GM19351 (cell line): ENCODE measurements around the gene HS3ST3B1.

Experiments used
- ATAC-seq: cut with Tn5 transposase; IDR thresholded peaks from one replicate; pipeline ENCODE4 v1.9.1; 2021; ENCODE audit warnings: mild to moderate bottlenecking, moderate library complexity; ENCODE audit not compliant: unreplicated experiment

HS3ST3B1 gene

DNA sequence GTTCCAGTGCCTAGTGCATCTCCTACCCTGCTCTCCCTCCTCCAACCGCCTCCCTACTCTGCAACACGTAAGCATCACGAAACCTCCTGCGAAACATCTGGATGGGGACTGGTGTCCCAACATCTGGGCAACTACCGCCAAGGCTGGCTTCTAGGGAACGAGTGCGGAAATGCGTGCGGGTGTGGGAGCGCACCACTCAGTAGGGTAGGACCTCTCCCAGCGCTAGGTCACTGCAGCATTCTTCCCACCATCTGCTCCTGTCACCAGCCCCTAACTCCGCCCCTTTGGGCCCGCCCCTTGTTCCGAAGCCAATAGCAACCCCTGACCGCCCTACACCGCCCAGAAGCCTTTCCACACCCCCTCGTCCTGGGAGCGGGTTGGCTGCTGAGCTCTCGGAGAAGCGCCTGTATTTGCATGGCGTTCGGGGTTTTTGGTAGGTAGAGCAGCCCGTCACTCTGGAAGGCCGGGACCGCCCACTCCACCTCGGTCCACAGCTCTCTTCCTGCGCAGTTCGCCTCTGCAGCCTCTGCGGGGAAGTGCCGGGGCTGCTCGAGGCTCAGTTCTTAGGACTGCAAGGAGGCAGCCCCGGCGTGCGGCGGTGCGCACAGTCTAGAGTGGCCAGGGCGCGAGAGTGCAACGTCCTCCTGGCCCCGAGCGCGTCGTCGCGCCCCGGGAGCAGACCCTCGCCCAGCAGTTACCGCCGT lies at the start of gene HS3ST3B1:
TSS of gene HS3ST3B1 (plus strand) at position 507 of the 704 bp plus-strand sequence. CDS start 438 bp downstream, outside the sequence.
- peak; percentile 80 for ATAC-seq

DNA sequence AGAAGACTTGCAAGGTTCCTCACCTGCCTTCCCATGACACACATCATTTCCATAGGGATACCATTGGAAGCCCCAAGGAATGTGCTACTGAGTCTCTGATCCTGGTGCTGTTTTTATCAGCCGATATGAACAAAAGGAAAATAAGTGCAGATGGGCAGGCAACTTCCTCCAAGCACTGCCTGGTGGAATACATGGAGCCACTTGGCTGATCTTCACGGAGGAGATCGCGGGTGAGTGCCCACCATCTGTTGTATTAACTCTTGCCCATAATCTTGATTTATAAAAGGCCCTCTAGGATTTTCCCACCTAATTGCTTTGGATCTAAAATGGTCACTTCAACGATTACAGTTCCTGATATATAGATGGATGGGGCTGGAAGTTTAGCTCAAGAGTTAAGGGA lies 39.5 kb upstream of the HS3ST3B1 start:
- ATAC-seq = no peak

DNA sequence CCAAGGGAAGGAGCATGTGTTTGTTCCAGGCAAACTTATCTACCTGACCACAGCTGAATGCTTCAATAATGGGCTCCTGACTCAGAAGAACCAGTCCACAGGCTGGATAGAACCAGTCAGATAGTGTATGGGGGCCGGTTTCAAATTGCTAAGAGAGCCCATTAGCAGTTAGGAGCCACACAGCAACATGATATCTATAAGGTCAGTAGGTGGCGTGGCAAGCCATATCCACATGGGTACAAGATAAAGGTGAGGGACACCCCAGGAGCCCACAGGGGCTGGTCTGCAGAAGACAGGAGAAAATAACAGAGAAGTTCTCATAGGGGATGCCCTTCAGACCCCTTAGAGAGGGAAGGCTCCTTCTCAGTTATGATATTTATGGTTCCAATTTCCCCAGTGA lies 32.6 kb upstream of the HS3ST3B1 start:
- ATAC-seq = no peak

DNA sequence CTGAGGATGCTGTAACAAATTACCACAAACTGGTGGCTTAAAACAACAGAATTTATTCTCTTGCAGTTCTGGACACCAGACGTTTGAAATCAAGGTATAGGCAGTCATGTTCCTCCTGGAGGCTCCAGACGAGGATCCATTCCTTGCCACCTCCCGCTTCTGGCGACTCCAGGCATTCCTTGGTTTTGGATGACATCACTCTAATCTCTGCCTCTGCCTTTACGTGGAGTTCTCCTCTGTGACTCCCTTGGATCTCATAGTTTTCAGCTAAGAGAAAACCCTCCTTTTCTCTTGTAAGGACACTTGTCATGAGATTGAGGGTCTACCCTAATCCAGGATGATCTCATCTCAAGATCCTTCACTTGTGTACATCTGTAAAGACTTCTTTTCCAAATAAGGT lies 31.4 kb upstream of the HS3ST3B1 start:
- ATAC-seq = no peak

DNA sequence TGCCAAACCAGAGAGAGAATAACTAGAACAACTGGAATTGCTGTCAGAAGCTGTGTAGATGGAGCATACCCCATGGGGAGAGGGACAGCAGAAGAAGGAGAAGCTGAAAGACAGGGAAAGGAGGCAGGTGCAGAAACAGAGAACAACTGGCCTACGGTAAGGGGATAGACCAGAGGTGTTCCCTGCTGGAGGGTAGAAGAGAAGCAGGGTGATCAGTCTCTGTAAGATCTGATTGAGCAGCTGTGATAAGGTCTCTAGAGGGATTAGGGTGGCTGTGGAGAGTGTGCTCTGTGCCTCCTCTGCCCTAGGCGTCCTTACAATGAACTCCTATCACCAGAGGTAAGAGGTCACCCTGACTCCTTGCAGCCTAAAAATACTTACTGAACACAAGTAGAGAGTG lies 30.4 kb upstream of the HS3ST3B1 start:
- no peak for ATAC-seq

DNA sequence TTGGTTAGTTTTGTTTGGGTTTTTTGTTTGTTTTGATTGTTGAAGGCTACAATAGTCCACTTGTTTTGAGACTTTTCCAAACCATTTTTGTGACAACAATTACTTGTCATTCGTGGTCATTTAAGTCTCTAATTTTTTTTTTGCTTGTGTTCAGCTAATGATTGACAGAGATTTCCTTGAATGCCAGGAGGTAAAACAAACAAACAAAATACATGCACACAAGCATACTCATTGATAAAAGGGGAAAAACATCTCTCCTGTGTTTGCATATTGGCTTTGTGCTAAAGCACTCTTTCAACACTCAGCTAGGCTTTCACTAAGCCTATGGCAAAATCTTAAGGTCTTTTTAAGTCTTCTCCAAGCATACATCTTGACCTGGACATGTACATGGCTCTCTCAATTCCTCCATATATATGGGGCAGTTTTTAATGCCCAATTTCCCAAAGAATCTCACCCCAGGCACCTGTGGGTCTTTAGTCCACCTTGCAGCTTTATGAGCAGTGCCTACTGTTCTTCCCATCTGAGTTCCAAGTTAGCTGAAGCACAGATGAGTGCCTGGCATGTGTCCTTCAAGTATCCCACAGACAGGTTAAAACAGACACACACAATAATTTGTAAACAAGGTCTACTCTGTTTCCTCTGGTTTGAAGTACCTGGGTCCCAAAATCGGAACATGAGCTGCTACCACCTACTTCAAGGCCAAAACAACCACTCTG lies 24.2 kb upstream of the HS3ST3B1 start:
- no peak for ATAC-seq

DNA sequence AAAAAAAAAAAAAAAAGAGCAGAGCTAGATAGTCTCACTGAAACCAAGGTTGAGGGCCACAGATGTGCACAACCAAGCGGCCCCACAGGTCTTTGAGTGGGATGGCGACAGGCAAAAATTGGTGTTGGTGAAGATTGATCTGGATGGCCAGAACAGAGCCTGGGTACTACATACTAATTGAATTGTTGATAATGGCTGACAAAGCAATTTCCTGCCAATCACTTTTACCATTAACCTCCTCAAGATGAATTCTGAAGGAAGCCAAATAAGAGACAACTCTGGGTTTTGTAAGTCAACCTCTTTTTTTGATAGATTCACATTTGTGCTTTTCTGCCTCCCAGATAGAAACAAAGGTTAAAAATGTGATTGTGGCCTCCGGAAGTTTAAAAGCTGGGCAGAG lies 19.4 kb upstream of the HS3ST3B1 start:
- ATAC-seq = no peak

DNA sequence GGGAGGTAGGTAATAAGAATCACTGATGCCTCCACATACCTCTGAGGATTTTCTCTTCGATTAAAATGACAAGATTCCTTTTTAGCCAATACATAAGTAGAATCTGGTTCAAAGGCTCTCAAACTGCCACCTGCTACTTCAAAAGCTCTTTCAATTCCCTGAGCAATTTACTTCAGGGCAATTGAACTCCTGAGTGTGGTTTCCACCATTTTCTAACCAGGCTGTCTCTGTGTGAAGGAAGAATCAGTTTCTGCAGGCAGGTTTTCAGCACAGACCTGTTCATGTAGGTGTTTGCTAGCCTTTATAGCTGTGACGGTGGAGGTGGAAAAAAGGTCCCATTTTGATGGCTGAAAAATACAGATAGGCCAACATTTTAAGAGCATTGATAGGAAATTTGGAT lies 18.2 kb upstream of the HS3ST3B1 start:
- ATAC-seq = no peak

DNA sequence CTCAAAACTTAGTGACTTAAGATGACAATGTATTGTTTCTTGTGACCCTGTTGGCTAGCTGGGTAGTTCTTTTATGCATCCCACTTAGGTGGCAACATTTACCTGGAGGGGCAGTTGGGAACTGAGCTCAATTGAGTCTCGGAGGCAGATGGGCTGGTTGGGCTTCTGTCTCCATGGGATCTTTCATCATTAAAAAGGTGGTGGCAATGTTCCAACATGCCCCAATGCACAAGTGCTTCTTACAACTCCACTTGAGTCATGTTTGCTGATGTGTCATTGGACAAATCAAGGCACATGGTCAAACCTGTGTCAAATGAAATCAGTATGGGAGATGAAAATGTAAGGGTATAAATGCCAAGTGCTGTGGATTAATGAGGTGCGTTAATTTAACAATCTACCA lies 11.7 kb upstream of the HS3ST3B1 start:
- ATAC-seq = no peak

DNA sequence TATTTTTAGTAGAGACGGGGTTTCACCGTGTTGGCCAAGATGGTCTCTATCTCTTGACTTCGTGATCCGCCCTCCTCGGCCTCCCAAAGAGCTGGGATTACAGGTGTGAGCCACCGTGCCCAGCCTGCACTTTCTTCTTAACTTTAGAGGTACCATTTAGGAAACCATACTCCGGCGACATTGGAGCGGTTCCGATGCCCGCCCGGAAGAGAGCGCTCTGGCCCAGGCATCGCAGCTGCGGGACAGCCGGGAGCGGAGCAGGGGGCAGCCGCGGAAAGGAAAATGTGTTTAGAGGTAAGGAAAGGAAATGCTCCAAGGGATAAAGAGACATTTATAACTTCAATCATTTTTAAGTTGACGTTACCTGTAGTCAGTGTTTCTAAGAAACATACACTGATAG lies 6.0 kb upstream of the HS3ST3B1 start:
- no peak for ATAC-seq

DNA sequence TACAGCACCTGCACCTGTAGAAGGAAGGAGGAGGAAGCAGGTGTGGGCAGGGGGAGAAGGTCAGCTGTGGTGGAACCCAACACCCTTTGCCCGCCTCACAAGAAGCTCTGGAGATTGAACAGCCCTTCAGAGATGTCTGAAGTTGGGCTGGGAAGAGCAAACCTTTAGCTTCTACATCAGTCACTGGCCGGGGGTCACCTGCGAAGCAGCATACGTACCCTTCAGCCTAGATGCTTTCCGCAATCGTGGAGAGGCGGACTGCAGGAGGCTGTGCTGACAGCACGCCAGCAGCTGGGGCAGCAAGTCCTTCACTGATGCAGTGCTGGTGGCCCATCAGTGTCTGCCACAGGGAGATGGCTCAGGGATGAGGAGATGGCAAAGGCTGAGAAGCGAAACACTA lies 5.2 kb upstream of the HS3ST3B1 start:
- ATAC-seq = no peak

DNA sequence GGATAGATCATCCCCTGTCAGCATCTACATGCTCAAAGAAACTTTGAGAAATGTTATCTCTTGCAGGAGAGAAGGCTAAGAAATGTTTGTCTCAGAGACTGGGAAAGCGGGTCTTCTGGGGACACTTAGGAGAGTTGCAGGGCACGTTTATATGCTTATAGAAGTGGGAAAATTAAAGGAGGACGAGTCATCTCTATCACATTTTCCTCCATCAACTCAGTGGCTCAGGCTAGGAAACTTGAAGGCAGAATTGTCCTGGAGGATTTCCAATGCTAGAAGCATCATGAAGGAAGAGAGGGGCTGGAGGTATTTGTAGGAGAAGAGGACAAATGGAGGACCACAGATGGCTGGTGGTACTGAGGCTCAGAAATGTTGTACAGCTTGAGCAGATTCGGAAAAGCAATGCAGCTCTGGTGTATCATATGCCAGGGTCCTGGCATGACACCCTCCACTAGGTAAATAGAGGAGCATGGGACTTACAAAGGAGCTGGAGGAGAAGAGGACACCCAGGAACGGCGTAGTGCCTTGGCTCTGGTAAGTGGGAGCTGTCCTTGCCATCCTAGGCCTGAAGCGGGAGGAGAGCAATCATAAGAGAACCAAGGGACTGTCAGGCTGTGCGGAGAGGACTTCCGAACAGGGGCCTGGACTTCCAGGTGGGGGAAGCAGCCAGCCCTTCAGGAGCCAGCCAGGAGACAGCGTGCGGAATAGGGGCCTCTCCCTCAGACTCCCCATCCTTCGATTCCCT lies 4.5 kb upstream of the HS3ST3B1 start:
- no peak for ATAC-seq

DNA sequence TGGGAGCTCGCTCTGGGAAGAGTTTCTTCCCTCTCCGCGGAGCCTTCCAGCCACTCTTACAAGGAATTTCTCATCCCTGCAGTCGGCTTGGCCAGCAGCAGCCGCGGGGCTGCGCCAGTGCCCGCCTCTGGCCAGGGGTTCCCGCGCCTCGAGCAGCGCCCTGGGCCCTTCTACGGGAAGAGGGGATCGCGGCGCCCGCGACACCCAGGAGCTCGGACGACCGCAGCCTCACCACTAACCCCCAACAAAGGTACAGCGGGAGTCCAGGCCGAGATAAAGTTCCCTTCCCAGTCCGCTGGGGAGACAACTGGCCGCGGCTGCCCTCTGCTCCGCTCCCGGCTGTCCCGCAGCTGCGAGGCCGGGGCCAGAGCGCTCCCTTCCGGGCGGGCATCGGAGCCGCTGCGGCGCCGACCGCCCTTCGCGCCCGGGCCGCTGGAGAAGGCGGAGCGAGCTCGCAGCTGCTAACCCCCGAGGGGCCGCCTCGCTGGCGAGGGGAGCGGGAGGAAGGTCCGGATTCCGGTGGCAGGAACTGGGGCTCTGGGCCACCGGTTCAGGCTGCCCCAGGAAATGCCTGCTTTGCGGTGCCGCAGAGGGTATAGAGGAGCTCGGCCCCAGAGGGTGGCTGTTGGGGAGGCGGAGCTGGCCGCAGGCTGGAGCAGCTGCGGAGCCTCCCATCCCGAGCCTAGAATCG lies 3.6 kb upstream of the HS3ST3B1 start:
- no peak for ATAC-seq

DNA sequence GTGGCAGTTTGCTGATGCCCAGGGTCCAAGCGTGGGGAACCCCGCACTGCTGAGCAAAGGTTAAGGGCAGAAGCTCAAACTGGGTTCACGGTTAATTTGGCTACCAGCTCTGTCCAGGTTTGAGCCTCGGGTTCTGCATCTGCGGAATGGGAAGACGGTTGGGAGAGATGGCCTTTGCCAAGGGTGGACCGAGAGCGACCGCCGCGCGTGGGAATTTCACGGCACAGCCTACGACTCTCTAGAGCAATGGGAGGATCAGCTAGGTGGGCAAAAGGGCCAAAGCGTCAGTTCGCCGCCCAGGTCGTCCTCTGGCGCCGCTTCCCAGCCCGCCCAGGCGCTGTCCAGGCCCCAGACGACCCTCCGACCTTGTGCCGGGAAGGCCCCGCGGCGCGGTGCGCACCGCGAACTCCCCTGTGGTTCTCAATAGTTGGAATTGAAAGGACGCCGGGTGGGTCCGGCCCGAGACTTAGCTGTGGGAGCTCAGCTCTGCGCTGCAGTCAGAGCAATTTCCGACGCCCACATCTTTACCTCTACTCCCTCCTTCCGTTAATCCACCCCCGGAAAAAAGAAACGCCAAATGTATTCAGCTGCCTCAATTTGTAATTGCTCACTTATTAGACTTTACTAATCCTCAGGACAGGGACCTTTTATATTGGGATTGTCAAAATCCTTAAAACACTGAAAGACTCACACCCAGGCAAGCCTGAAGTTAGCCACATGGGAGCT lies 2.5 kb upstream of the HS3ST3B1 start:
- no peak for ATAC-seq

DNA sequence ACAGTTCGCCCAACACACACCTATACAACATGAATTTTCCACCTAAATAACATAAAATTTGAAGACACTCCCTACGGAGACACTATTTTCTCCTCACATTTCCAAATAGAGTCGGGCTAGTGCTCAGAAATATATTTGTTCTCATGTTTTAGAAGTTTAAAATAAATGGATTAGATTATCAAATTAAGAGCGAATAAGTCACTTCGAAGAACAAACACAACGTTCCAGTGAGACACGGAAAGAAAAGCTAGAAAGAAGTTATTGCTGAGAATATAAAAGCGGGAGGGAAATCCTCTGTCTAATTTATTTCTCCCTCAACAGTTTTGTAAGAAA lies 2.0 kb upstream of the HS3ST3B1 start:
- ATAC-seq = no peak

DNA sequence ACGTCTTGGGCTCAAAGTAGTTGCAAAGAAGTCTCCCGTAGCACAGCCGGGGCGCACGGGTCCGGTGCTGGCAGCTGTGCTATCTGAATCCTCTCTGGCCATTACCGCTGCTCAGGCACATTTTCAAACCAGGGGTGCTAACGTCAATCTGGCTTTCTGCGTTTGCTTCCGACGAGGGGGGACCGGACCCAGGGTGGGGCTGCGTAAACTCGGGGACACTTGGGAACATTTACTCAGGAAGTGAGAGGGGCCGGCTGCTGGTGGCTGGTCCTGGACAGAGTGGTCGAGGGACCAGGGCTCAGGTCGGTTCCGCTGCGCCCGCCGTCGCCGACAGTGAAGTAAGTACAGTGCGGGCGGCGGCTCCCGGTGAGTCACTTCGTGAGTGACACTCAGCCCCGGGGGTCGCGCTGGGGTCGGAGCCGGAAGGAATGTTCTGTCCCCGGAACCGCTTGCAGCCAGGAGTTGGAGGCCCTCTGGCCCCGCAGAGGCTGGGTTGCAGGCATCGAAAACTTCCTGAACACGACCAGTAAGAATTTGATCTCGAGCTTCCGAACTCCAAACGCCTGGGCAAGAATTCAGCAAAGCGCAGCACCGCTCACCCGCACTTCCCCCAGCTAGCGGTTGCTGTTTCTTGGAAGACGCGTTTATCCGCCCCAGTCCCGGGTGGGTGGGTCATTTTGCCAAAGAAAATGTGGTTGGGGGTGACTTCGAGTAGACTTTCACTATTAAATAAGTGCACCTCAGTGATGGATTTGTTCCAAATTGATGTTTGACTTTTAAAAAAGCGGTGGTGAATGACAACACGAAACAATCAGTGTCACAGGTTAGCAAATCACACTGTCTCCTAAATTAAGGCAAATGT lies 1.4 kb upstream of the HS3ST3B1 start:
- no peak for ATAC-seq

DNA sequence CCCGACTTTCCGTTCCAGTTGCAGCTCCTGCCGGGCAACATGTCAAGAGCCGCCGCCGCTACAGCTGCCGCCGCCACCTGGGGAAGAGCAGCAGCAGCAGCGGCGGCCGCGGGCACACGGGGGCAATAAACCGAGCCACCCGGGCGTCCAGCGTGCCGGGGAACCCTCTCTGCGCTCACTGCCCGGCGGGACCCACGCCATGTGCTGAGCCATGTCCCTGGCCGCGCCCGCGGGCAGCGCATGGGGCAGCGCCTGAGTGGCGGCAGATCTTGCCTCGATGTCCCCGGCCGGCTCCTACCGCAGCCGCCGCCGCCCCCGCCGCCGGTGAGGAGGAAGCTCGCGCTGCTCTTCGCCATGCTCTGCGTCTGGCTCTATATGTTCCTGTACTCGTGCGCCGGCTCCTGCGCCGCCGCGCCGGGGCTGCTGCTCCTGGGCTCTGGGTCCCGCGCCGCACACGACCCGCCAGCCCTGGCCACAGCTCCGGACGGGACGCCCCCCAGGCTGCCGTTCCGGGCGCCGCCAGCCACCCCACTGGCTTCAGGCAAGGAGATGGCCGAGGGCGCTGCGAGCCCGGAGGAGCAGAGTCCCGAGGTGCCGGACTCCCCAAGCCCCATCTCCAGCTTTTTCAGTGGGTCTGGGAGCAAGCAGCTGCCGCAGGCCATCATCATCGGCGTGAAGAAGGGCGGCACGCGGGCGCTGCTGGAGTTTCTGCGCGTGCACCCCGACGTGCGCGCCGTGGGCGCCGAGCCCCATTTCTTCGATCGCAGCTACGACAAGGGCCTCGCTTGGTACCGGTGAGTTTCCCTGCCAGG lies 604 bp downstream of the HS3ST3B1 start:
- peak; percentile 10 for ATAC-seq

DNA sequence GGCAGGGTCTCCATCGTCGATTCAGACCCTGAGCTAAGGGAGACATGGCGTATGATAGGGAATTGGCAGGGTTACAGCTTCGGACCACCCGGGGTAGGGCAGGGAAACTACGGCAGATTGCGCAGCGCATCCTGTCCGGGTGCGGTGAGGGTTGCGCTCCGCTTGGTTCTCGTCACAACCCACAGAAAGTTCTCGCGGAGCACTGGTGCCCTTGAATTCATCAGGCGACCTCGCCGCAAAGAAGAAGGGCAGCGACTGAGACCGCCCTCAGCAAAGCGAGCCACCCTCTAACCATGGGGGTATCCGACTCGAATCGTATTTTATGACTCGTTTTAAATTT lies 1.2 kb downstream of the HS3ST3B1 start:
- ATAC-seq = peak; percentile 26

DNA sequence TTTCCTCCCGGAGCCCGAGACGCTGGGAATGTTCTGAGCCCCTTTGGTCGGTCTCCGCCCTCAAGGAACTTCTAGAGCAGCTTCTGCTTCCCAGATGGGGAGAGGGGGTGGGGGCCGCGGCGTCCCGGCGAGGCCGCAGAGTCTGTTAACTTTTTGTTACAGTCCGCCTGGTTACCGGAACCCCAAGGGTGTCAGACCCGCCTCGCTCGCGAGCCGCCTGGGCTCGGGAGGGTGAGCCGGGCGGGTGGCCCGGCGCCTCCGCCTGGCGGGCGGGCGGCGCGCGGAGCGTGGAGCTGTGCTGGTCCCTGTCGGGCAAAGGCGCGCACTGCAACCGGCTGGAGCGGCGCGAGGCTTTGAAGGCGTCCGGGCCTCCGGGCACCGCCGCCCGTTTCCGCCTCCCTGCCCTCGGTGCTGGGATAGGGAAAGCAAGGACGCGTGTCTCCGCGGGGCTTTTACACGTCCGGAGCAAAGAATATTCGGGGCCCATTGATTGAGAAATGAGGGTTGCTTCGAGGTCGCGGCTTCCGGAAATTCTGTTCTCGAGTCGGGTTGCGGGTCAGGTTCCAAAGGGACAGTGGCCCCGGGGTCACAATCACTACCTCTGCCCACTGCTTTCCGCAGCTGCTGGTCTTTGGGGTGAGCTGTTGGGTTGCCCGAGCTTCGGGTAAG lies 1.7 kb downstream of the HS3ST3B1 start:
- peak; percentile 47 for ATAC-seq
